IMR-90 (cell line): ENCODE data around the gene LTBP2.

Source experiments
- CEBPB ChIP-seq: IDR thresholded peaks from 2 replicates; pipeline ENCODE4 v1.6.1; 2012; ENCODE audit warnings: low read depth, low read length, improper control_type of control experiment
- CHD1 ChIP-seq: IDR thresholded peaks from 2 replicates; pipeline ENCODE4 v1.6.1; 2012; ENCODE audit warnings: low read depth, low read length, improper control_type of control experiment
- CTCF ChIP-seq: conservative IDR thresholded peaks from 2 replicates; pipeline ENCODE4 v1.5.1; 2012; ENCODE audit warnings: mild to moderate bottlenecking, low read depth, low read length, improper control_type of control experiment
- ELK1 ChIP-seq: fragments of 150-350 bp; IDR thresholded peaks from 2 replicates; pipeline ENCODE4 v1.6.1; 2016; ENCODE audit warnings: low read depth, mild to moderate bottlenecking, low read length, moderate library complexity, borderline replicate concordance
- FOS ChIP-seq: fragments of 150-350 bp; IDR thresholded peaks from 2 replicates; pipeline ENCODE4 v1.6.1; 2016; ENCODE audit warnings: low read depth, low read length
- MAFK ChIP-seq: IDR thresholded peaks from 2 replicates; pipeline ENCODE4 v1.6.1; 2012; ENCODE audit warnings: low read depth, low read length, improper control_type of control experiment
- MAZ ChIP-seq: IDR thresholded peaks from 2 replicates; pipeline ENCODE4 v1.6.1; 2012; ENCODE audit warnings: low read depth, mild to moderate bottlenecking, low read length, improper control_type of control experiment, moderate library complexity, borderline replicate concordance
- MXI1 ChIP-seq: IDR thresholded peaks from 2 replicates; pipeline ENCODE4 v1.6.1; 2012; ENCODE audit warnings: low read depth, mild to moderate bottlenecking, low read length, moderate library complexity, borderline replicate concordance
- NFE2L2 ChIP-seq: fragments of 150-350 bp; IDR thresholded peaks from 2 replicates; pipeline ENCODE4 v1.6.1; 2016; ENCODE audit warnings: low read depth, mild to moderate bottlenecking, low read length
- POLR2A ChIP-seq: IDR thresholded peaks from 2 replicates; pipeline ENCODE4 v1.6.1; 2012; ENCODE audit warnings: mild to moderate bottlenecking, low read depth, low read length
- RAD21 ChIP-seq: IDR thresholded peaks from 2 replicates; pipeline ENCODE4 v1.6.1; 2012; ENCODE audit warnings: low read length, improper control_type of control experiment
- RFX5 ChIP-seq: IDR thresholded peaks from 2 replicates; pipeline ENCODE4 v1.8.0; 2012; ENCODE audit warnings: low read depth, mild to moderate bottlenecking, low read length, moderate library complexity
- SMC3 ChIP-seq: fragments of 150-350 bp; IDR thresholded peaks from 2 replicates; pipeline ENCODE4 v1.6.1; 2016; ENCODE audit warnings: low read depth, mild to moderate bottlenecking, antibody characterized with exemption, low read length, moderate library complexity
- USF2 ChIP-seq: fragments of 150-350 bp; IDR thresholded peaks from 2 replicates; pipeline ENCODE4 v1.6.1; 2017; ENCODE audit warnings: mild to moderate bottlenecking, antibody characterized with exemption, low read length, low read depth

GRCh38 chr14:74613211-74613914 lies 1.3 kb upstream of the LTBP2 start:
- no peak for TF ChIP-seq POLR2A
- TF ChIP-seq SMC3, result no peak
- TF ChIP-seq CTCF, result no peak
- no peak for TF ChIP-seq RAD21
- no peak for TF ChIP-seq MXI1
- TF ChIP-seq MAFK, result no peak
- no peak for TF ChIP-seq MAZ
- TF ChIP-seq USF2, result no peak
- no peak for TF ChIP-seq CEBPB
- no peak for TF ChIP-seq CHD1
- TF ChIP-seq ELK1, result no peak
- TF ChIP-seq RFX5, result no peak
- TF ChIP-seq NFE2L2, result no peak
- TF ChIP-seq FOS, result no peak
